Mononuclear cell (primary cell): ENCODE measurements around the gene PTPRM. TPM values are rescaled to one million over a fixed set of nuclear protein-coding genes. Genes with fewer than 3 reads are reported as not detected.

Experiments
- H3K27me3 ChIP-seq: 2 replicates; pipeline ENCODE4 v1.6.0; 2011; ENCODE audit warnings: low read length, control low read depth; ENCODE audit not compliant: insufficient read depth
- H3K4me1 ChIP-seq: 2 replicates; pipeline ENCODE4 v1.5.1; 2011; ENCODE audit warnings: mild to moderate bottlenecking, low read length, control low read depth; ENCODE audit not compliant: insufficient read depth
- H3K4me3 ChIP-seq: 2 replicates; pipeline ENCODE4 v1.5.1; 2011; ENCODE audit warnings: mild to moderate bottlenecking, low read length, moderate library complexity
- H3K9me3 ChIP-seq: 2 replicates; pipeline ENCODE4 v1.5.1; 2011; ENCODE audit warnings: low read depth, mild to moderate bottlenecking, control low read depth, low read length
- total RNA-seq: library from RNA; depleted of rRNA; stranded (reverse); fragments of >200 nt; gene quantifications from one replicate; pipeline ENCODE4 v1.2.3, GENCODE V29; 2012

The PTPRM gene
- total RNA-seq, 1 donor: 8.0 TPM

DNA sequence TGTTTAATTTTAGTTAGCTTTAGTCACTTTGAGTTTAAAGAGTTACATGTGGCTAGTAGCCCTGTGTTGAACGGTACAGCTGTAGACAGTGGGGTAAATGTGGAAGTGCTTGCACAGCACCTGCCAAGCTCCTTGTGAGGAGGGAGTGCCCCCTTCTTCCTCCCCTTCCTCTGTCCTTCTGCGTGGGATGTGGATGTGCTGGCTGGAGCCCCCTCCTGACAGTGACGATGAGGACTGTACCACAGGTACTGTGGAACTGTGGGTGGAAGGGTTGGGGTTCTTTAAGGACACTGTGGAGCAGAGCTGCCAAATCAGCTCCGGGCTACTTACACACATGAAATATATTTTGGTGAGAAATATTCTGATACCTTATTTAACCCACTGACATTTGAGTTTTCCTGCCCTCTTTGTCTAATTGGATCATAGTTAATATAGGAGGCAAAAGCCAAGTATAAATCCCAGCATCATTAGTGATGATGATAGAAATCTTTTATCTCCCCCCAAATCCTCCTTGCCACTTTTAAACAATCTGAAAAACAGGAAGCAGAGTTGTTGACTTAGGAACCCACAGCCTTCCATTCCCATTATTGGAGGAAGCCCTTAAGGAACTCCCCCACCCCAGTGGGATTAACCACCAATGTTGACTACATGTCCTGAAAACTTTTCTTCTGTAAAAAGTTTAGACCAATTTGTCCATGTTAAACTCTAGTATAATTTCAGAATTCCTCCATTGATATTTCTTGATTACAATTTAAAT lies 181.3 kb downstream of the PTPRM start:
- H3K4me3 ChIP-seq: no peak overlapping the region
- H3K27me3 ChIP-seq: no peaks in the 10 kb centered on the region
- H3K4me1 ChIP-seq: no peaks in the 10 kb centered on the region
- H3K9me3 ChIP-seq: no peaks in the 10 kb centered on the region

DNA sequence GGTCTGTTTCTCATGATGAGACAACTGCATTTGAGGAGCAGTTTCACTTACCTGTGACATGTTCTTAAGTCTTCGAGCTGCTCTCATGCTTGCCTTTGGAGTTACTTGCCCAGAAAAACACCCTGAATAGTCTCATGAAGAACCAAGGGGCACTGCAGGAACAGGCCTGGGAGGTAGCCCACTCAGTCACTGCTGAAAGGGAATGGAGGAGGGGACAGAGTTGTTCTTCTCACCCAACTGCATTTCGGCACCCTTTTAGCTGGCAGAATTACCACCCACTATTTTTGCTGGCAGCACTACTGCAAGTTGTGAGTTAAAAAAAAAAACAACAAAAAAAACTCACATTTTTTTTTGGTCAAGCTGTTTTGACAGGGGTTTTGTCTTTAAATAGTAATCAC lies 181.9 kb downstream of the PTPRM start:
- Histone ChIP-seq H3K27me3 (no peaks in the 10 kb centered on the region), H3K9me3 (no peaks in the 10 kb centered on the region), H3K4me1 (no peaks in the 10 kb centered on the region), H3K4me3 (no peak overlapping the region)

DNA sequence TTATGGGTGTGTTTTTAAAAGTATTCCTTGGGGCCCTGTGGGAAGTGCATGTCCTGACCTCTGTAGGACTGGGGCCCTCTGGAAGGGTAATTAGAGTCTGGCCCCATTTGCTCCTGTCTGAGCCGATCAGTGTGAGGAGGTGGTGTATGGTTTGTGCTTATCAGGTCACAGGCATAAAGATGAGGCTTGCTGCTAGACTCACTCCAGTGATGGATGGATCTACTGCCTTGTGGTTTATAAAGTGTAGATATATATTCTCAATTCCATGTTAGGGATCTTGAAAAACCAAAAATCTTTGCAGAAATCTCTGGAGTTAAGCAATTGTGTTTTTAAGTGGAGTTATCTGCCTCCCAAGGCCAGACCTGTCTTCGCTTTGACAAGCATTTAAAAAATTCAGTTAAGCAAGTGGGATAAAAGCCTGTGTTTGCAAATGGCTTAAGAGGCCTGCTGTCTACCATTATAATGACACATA lies 182.4 kb downstream of the PTPRM start:
- Histone ChIP-seq H3K4me1 (no peaks in the 10 kb centered on the region), H3K4me3 (no peak overlapping the region), H3K9me3 (no peaks in the 10 kb centered on the region), H3K27me3 (no peaks in the 10 kb centered on the region)

DNA sequence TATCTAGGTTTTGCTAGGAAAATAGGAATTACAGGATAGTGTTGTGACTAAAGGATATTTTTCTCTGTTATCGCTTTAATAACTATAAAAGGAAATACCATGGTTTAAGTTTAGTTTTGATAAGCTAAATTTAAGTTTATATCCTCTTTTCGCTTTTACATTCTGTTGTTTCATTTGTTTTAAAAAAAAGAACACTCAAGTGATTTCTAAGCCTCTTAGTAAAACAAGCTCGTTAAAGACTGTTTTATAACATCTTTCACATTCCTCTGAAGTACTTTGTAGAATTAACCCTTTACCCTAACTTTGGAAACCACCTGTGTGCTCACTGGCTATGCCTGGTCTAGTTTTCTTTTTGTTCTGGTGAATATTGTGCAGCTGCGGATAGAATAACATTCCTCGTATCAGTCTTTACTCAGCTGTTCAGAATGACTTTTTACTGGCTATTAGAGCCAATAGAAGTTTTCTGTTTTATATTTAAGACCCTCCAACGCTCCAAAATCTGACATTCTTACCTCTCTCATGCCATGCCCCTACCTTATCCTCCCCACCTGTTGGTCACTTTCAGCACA lies 183.1 kb downstream of the PTPRM start:
- H3K9me3 ChIP-seq: no peaks in the 10 kb centered on the region
- H3K4me3 ChIP-seq: no peak overlapping the region
- H3K4me1 ChIP-seq: no peaks in the 10 kb centered on the region
- H3K27me3 ChIP-seq: no peaks in the 10 kb centered on the region

DNA sequence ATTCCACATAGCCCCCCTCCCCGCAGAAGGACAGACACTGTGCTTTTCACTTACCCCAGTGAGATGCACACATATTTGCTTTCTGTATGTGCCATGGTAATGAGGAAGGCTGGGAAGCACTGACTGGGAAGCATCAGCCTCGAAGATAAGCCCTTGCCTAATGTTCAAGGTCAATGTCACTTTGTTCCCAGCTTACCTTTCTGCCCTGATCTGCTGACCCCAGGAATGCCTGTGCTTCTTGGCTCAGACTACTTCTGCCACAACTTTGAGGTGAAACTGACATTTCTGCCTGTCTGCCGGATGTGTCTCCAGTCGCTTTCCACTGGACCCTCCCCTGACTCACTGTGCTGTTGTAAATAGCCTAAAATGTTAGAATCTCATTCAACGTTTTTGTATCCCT lies 183.8 kb downstream of the PTPRM start:
- H3K4me3 ChIP-seq: no peak overlapping the region

DNA sequence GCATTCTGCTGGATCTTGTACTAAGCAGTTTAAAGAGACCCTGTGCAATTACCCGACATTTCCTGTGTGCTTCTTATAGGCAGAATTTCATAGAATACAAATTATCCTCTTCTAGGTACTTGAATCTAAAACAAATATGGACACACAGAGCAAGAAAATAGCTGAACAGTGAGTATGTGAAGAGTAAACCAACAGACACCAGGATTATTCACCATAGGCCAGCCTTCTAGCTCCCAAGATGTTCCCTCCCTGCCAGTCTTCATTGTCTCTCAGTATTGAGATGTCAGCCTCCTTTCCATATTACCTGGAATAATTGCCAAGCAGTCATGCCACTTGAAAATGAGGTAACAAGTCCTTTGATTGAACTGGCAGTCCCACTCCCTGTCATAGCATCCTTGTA lies 187.1 kb downstream of the PTPRM start:
- Histone ChIP-seq H3K9me3 (no peaks in the 10 kb centered on the region), H3K27me3 (no peaks in the 10 kb centered on the region), H3K4me3 (no peak overlapping the region), H3K4me1 (no peaks in the 10 kb centered on the region)

More for the DNA sequence above, 183.8 kb downstream of the PTPRM start:
- no peaks in the 10 kb centered on the region for H3K9me3 ChIP-seq
- no peaks in the 10 kb centered on the region for H3K27me3 ChIP-seq
- no peaks in the 10 kb centered on the region for H3K4me1 ChIP-seq

DNA sequence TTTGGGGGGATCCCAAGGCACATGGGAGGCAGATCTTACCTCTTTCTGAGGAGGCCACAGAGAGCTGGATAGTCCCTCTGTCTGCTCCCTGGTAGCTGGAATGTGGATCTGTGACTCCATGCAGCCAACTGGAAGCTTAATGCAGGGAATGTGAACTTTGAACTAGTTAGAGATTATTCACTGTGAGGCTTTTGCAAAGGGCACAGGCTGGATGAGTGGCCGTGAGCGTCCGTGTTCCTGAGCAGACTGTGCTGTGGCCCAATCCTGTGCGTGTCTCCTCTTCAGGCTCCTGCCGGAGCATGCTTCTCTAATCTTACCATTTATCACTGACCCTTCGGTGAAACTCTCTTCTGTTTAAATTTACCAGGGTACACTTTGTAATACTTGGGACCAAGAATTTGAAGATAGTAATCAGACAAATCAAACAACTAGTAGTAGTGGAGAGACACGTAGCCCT lies 187.6 kb downstream of the PTPRM start:
- no peak overlapping the region for H3K4me3 ChIP-seq
- H3K4me1 ChIP-seq: no peaks in the 10 kb centered on the region
- H3K27me3 ChIP-seq: no peaks in the 10 kb centered on the region
- no peaks in the 10 kb centered on the region for H3K9me3 ChIP-seq

DNA sequence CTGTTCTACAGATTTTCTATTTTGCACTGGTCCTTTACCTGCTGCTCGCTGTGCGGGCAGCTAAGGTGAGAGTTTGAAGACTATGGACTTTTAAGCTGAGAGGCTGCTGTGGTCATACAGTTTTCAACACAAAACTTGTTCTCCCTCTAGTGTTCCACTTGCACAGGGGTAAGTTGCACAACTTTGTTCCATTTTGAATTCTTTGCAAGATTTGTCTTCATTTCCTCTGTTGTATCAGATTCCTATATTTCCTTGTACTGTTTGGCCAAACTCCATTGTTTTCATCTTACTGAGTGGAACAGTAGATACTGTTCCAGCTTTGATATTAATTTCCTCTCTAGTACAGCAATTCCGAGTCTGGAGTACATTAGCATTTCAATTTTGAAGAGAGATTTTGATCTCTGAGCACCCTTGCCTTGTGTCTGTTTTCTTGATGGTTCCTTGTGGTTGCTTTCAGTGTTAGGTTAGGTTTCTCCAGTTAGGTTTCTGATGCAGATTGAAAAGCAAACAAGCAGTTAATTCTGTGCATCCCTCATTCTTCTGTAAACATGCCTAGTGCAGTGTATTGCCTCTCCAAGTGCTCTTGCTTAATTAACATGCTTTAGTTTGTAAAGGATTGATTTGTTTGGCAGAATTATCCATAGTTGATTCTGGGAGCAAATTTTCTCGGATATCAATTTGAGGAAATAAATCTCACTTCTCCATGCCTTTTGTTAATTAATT lies 188.8 kb downstream of the PTPRM start:
- H3K27me3 ChIP-seq: no peaks in the 10 kb centered on the region
- H3K9me3 ChIP-seq: no peaks in the 10 kb centered on the region
- H3K4me3 ChIP-seq: no peak overlapping the region
- H3K4me1 ChIP-seq: no peaks in the 10 kb centered on the region

DNA sequence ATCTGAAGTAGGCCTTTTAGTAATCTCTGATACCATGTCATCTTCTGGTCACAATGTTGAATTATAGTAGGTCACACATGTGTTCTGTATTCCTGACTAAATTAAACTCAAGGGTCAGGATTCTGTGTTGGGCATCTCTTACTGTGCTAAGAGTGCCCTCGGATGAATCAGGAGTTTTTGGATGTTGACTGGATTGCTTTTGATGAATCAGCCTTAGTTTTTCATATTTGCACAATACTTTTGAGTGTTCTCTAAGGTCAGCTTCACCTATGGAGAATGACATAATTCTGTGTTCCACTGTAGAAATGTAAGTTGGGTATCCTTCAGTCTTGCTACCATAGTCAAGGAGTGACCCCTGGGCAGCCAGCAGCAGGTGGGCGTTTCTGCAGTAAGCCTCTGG lies 190.1 kb downstream of the PTPRM start:
- no peaks in the 10 kb centered on the region for H3K4me1 ChIP-seq
- H3K27me3 ChIP-seq: no peaks in the 10 kb centered on the region
- no peak overlapping the region for H3K4me3 ChIP-seq
- H3K9me3 ChIP-seq: no peaks in the 10 kb centered on the region

DNA sequence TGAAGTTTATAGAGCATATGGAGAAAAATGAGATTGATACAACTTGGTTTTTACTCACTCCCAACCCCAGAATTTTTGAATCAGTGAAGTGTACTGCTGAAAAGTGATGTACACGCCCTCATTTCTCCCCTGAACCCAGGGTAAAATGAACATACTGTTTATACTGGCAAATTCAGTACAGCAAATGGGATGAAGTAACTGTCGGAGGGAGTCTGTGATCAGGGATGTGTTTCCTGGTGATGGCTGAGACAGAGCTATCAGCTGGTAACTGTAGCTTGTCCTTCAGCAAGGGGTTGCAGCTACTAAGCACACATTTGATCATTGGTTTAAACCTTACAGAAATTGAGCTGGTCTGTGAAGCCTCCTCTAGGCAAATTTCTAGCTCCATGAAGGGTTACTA lies 191.6 kb downstream of the PTPRM start:
- no peaks in the 10 kb centered on the region for H3K27me3 ChIP-seq
- no peaks in the 10 kb centered on the region for H3K4me1 ChIP-seq
- H3K9me3 ChIP-seq: no peaks in the 10 kb centered on the region
- H3K4me3 ChIP-seq: no peak overlapping the region

DNA sequence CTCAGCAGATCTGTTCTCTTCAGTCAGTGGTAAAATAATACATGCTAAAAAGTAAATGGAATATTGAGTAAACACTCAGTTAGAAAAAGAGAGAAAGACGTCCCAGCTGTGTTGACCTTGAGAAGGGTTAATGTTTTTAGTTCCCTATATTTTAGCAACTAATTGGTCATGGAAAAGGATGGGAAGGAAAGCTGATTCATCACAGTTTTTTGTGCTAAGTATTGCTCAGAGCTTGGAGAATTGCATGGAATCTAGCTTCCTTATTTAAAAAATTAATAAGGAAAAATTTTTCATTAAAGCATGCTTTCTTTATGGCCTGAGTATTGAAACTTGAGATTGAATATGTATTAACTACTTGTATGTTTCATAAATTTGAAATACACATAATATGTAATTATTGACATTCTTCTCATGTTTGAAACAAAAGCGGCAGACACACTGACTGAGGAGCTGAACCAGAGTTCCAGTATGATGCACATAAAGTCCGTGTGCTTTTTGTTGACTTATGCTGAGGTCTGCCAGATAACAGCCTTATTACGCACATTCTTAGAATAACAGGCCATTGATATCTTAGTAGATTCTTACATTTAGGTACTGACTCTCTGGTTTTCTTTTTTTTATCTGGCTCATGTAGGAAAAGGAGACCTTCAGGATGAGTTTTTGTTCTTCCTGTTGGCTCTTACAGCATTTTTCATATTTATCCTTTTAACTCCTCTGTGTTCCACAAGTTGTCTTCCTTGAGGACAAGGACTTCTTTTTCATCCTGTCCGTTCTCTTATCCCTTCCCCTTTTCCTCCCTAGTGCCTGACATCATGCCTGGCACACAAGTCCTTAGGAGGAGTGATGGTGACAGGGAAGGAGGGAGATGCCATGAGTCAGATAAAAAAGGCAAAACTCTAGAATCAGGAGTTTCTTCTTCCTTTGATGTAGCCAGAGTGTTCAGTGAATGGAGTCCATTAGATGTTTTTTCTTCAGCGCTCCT lies 194.1 kb downstream of the PTPRM start:
- Histone ChIP-seq H3K4me1 (no peaks in the 10 kb centered on the region), H3K27me3 (no peaks in the 10 kb centered on the region), H3K4me3 (no peak overlapping the region), H3K9me3 (no peaks in the 10 kb centered on the region)

DNA sequence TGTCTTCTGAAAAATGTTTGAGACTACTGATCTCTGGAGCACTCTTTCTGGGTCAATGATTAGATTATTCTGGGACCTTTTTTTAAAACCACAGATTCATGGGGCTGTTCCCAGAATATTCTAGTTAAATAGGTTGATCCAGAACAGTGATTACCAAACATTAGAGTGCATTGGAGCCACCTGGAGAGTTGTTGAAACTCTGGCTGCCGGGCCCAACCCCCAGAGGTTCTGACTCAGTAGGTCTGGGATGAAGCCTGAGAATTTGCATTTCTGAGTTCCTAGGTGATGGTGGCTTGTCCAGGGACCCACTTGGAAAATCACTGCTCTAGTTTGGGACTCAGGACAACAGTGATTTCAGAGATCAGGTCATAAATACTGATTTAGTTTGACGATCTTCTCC lies 197.3 kb downstream of the PTPRM start:
- H3K27me3 ChIP-seq: no peaks in the 10 kb centered on the region
- no peaks in the 10 kb centered on the region for H3K9me3 ChIP-seq
- H3K4me3 ChIP-seq: no peak overlapping the region
- no peaks in the 10 kb centered on the region for H3K4me1 ChIP-seq

DNA sequence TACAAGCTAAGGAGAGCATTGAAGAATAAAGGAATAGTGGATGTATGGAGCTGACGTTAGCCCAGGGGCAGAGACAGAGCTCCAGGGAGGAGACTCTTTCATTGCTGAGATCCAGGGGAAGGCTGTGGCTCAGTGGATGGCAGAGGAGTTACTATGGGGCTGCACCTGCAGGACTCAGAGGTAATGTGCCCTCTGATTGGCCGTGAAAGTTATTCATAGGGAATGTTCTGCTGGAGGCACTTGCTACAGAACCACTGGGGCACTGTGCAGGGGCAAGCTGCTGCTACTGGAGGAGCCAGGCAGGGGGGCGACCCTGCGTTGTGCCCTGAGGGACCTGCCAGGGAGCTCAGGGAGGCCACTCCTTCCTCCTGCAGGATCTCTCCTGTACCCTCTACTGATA lies 199.2 kb downstream of the PTPRM start:
- H3K27me3 ChIP-seq: no peaks in the 10 kb centered on the region
- H3K4me3 ChIP-seq: no peak overlapping the region
- H3K4me1 ChIP-seq: no peaks in the 10 kb centered on the region
- no peaks in the 10 kb centered on the region for H3K9me3 ChIP-seq

DNA sequence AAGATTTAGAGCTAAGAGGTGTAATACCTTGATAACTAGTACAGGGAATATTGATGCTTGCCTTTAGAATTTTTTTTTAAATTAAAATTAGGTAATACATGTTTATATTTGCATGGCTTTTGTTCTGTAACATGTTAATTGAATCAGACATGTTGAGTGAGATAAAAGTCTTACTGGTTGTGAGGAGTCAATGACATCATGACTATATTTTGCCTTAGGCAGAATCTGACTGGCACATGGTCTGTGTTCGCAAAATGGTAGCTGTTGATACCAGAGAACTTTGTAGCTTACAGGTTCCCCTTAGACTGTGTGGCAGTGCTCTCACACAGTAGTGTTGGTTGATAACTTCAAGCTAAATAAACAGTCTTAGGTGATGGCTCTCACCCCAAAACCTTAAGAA lies 199.7 kb downstream of the PTPRM start:
- no peak overlapping the region for H3K4me3 ChIP-seq
- H3K27me3 ChIP-seq: no peaks in the 10 kb centered on the region
- H3K9me3 ChIP-seq: no peaks in the 10 kb centered on the region
- no peaks in the 10 kb centered on the region for H3K4me1 ChIP-seq
